Epidermal melanocyte (primary cell): ENCODE measurements around the gene C2CD3.

Experiments used
- DNase-seq: peaks from one replicate; pipeline ENCODE4 v3.0.0; 2011; ENCODE audit warnings: low spot score; ENCODE audit not compliant: insufficient read length

The C2CD3 gene, protein sequence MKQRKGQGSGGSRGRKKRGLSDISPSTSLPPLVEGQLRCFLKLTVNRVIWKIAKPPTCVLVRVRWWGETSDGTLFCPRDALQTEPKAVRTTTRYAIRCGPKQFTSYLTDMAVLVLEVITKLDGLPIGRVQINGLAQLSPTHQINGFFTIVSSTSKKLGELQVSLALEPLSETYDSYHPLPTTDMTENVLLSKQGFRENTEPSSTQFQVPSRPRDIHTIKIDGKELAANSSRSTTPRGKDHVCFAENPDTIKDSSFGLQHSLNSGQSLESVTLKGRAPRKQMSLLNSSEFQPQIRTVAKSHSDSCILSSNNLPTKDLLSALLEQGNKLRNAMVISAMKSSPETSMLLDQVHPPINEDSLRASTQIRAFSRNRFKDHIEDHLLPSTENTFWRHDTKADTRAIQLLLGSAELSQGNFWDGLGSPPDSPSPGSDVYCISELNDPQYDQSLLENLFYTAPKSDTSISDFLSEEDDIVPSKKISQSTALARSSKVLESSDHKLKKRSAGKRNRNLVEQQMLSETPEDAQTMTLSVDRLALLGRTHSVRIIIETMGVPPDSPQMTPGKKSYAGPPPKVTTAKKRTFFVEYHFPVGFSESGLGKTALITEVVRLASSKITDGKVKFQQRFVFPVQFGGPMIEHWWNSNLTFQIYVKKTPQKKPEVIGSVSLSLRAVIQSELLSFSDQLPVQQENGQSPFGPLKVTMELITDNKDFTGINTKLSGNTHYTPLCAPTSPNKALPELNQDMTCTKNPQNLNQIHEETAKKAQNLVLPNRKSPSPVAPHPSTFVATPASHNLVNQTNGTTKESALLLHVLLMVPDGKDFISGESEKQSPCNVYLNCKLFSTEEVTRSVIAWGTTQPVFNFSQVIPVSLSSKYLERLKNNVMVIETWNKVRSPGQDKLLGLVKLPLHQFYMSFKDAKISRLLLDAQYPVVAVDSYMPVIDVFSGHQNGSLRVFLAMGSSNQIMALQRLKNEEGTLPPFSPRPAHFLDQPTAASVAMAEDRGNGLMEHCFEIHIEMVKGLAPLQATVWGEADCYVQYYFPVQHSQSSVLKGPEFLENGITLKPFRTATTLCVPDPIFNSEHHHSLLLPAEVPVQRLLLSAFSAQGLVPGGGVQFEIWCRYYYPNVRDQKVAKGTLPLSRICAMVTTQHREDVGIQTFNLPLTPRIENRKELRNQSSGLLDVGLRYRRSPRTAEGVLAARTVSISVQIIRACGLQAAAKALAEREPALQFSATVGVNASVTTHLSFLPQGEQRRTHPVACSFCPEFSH (N-terminal part only)

GRCh38 chr11:74170694-74171629 is at the start of gene C2CD3, which contains the start of gene PPME1:
Gene C2CD3, minus strand, starts transcription at chr11:74171002. Its CDS starts 210 bp downstream, at chr11:74170792.
Gene PPME1, plus strand, starts transcription at chr11:74171289. Its CDS starts 133 bp downstream, at chr11:74171422.
- peak; percentile 88 for DNase-seq

- no peak for DNase-seq
These were observed 49.6 kb upstream of the C2CD3 start for GRCh38 chr11:74220376-74220775.

- no peak for DNase-seq
These were observed 41.7 kb upstream of the C2CD3 start for GRCh38 chr11:74212533-74212932.

GRCh38 chr11:74208507-74208906 is 37.7 kb upstream of the C2CD3 start:
- DNase-seq: no peak

- no peak for DNase-seq
These were observed 35.9 kb upstream of the C2CD3 start for GRCh38 chr11:74206746-74207145.

GRCh38 chr11:74205181-74205580 is 34.4 kb upstream of the C2CD3 start:
- DNase-seq: no peak

DNA sequence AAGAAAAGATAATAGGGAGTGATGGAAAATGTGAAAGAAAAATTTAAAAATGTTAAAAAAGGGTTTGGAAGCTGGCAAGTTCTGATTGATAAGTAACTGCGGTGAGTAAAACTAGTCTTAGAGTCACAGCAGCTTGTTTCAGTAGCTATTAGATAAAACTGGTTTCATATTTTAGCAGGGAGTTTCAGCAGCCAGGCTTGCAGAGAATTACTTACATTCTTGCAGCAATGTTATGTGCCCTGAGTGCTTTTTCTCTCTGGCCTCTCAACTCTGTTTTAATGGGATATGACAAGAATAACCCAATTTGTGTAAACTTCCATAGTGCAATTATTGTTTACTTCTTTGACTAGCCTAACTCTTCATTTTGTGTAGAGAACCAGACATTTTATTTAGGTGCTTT is 33.9 kb upstream of the C2CD3 start:
- DNase-seq: no peak

- peak; percentile 50 for DNase-seq
These were observed 33.2 kb upstream of the C2CD3 start for GRCh38 chr11:74203966-74204365.

DNA sequence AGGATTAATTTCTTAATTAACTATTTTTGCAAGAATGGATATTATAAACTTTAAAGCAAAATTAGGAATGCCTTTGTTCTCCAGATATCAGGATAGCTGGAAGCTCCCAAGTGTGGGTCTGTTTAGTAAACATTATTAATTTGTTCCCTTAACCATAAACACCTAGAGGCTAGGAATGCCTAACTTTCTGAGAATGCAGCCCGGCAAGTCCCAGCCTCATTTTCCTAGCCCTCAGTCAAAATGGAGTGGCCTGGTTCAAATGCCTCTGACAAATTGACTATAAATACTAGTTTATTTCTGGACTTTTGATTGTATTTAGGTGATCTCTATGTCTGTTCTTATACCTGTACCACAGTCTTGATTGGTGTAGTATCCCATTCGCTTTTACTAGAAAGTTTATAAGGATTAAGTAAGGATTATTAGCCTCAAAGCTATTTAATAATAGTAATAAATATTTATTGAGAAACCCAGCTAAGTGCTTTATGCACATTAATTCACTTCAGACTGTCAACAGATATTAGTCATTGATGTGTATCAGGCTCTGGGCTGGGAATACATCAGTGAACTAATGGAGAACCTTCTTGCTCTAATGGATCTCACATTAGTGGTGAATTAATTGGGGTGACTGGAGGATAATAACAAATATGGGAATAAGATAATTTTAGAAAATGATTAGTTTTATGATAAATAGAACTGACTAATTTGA is 26.1 kb upstream of the C2CD3 start:
- no peak for DNase-seq

DNA sequence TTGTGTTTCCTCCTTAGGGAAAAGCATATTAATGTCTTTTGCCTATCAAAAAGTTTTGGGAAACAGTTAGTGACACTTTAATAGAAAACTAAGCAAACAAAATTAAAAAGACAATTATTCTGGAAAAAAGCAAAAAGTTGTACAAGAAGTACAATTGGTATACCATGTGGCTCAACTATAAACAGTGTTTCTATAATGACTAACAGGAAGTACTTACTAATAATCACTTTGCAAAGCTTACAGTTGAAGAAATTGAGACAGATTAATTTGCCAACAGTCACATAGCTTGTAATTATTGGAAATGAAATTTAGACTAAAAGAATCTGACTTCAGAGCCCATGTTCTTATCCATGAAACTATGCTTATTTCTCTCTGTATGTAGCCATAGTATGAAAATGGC is 25.0 kb upstream of the C2CD3 start:
- no peak for DNase-seq

- no peak for DNase-seq
These were observed 14.9 kb upstream of the C2CD3 start for GRCh38 chr11:74185695-74186094.

DNA sequence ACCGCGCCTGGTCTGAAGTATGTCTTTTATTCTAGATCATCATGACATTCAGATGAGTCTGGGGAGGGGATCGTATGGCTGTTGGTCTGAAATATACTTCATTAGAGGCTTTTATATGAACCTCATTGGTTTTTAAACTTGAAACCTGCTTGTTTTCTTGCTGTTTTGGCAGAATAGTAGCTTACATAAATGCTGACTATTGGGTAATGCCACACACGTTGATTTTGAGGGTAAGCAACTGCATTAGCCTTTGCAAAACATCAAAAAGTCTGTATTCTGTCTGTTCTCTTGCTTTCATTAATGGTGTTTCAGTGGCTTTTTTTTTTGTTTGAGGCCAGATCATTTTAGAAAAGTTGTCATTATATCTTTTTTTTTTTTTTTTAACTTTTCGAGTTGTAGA is 14.5 kb upstream of the C2CD3 start:
- DNase-seq: no peak

GRCh38 chr11:74182635-74183034 is 11.8 kb upstream of the C2CD3 start:
- DNase-seq: no peak

GRCh38 chr11:74179234-74180052 is 8.6 kb upstream of the C2CD3 start:
- no peak for DNase-seq

DNA sequence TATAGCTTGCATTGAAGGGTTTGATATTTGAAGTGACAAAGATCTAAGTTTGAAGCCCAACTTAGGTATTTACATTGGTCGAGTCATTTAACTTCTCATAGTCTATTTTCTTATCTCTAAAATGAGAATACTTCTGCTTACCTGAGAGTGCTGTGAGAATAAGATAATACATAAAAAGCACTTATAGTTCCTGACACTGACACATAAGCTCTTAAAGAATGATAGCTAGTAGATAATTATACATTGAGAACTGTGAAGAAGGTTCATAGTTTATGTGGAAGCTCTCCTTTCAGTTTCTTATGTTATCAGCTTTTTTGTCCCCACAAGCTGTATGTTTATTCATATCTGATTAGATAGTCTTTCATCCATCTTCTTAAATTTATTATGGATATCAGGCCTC is 5.1 kb upstream of the C2CD3 start:
- DNase-seq: no peak

DNA sequence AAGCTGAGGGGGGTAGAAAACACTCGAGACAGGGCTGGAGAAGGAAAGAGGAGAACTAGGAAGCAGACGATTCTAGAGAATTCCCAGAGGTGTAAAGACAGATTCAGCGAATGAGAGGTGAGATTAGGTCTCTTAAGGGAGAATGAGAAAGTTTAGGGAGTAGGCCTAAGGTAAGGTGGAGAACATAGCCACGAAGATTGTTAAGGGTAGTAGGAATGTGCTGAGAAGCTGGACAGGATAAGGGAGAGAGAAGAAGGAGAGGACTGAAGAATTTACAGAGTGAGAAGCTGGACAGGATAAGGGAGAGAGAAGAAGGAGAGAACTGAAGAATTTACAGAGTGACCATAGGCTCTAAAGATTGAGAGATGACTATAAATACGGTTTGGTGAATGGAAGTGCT is 1.2 kb upstream of the C2CD3 start:
- DNase-seq: no peak

DNA sequence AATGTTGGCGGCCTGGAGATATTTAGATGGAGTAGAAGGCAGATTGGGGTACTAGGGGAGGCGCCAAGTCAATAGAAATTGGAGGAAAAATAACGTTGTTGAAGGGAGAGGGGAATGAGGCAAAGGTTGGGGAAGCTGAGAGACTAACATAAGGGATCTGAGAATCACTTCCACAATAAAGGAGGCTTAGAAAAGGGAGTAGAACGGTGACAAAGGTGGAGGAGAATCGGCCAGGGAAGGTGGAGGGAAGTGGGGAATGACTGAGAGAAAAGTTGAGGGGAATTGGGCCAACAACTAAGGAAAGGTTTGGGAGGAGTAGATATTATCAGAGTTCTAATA is 797 bp upstream of the C2CD3 start:
- no peak for DNase-seq

- DNase-seq: no peak
These were observed 904 bp downstream of the C2CD3 start for GRCh38 chr11:74169738-74170458.
